HG03039 (cell line): ENCODE results near the gene ACY1.

Experiments used
- ATAC-seq: cut with Tn5 transposase; IDR thresholded peaks from one replicate; pipeline ENCODE4 v1.9.1; 2021; ENCODE audit warnings: mild to moderate bottlenecking, moderate library complexity; ENCODE audit not compliant: unreplicated experiment

Gene ACY1

GRCh38 chr3:51962854-51963530, 20.3 kb upstream of the ACY1 start:
- no peak for ATAC-seq

- ATAC-seq, result no peak
Measured at GRCh38 chr3:51963951-51964451, 19.3 kb upstream of the ACY1 start.

- ATAC-seq, result no peak
Measured at GRCh38 chr3:51964521-51964920, 18.8 kb upstream of the ACY1 start.

GRCh38 chr3:51966016-51966415, 17.3 kb upstream of the ACY1 start:
- ATAC-seq, result no peak

GRCh38 chr3:51966486-51966885, 16.8 kb upstream of the ACY1 start:
- no peak for ATAC-seq

- no peak for ATAC-seq
Measured at GRCh38 chr3:51966922-51967383, 16.4 kb upstream of the ACY1 start.

GRCh38 chr3:51967384-51968169, 15.8 kb upstream of the ACY1 start, which contains the start of gene PCBP4:
PCBP4 (minus strand) TSS chr3:51967454; CDS start chr3:51961240, 6,214 bp downstream.
- ATAC-seq, result peak; percentile 36

GRCh38 chr3:51968170-51968775, 15.1 kb upstream of the ACY1 start:
- ATAC-seq, result no peak

- no peak for ATAC-seq
Measured at GRCh38 chr3:51968883-51969678, 14.3 kb upstream of the ACY1 start.

GRCh38 chr3:51969841-51970240, 13.5 kb upstream of the ACY1 start:
- ATAC-seq, result no peak

GRCh38 chr3:51970606-51971300, 12.6 kb upstream of the ACY1 start:
- ATAC-seq, result no peak

GRCh38 chr3:51971350-51971749, 12.0 kb upstream of the ACY1 start:
- no peak for ATAC-seq

GRCh38 chr3:51974277-51974962, 8.9 kb upstream of the ACY1 start:
- no peak for ATAC-seq

- peak; percentile 39 for ATAC-seq
Measured at GRCh38 chr3:51974963-51975851, 8.1 kb upstream of the ACY1 start, which contains the start of gene ABHD14A. ABHD14A (plus strand) TSS chr3:51975064; CDS start chr3:51975136, 72 bp downstream.

GRCh38 chr3:51975852-51976549, 7.3 kb upstream of the ACY1 start:
- no peak for ATAC-seq

- no peak for ATAC-seq
Measured at GRCh38 chr3:51977446-51978142, 5.7 kb upstream of the ACY1 start.

- ATAC-seq, result no peak
Measured at GRCh38 chr3:51978143-51978502, 5.2 kb upstream of the ACY1 start.
